ENCODE measurements around the gene NMNAT2. TPM values are rescaled to one million over a fixed set of nuclear protein-coding genes. Genes with fewer than 3 reads are reported as not detected.

Gene NMNAT2
- total and polyA plus RNA-seq, 12 donors = 0.23 to 5.8 (median 2.1) TPM

GRCh38 chr1:183390561-183390960 is 27.6 kb downstream of the NMNAT2 start:
- TF ChIP-seq, protein P1, sequence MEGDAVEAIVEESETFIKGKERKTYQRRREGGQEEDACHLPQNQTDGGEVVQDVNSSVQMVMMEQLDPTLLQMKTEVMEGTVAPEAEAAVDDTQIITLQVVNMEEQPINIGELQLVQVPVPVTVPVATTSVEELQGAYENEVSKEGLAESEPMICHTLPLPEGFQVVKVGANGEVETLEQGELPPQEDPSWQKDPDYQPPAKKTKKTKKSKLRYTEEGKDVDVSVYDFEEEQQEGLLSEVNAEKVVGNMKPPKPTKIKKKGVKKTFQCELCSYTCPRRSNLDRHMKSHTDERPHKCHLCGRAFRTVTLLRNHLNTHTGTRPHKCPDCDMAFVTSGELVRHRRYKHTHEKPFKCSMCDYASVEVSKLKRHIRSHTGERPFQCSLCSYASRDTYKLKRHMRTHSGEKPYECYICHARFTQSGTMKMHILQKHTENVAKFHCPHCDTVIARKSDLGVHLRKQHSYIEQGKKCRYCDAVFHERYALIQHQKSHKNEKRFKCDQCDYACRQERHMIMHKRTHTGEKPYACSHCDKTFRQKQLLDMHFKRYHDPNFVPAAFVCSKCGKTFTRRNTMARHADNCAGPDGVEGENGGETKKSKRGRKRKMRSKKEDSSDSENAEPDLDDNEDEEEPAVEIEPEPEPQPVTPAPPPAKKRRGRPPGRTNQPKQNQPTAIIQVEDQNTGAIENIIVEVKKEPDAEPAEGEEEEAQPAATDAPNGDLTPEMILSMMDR (IDR thresholded peaks at IDR 0.05) = no peak
- no peak overlapping the region for H3K4me3 ChIP-seq
- H3K27ac ChIP-seq = no peak overlapping the region
- intact Hi-C loops (cut with DNase I) = no loop called here
- H3K4me1 ChIP-seq = peaks cover 0 to 14% (median 5%) of the 10 kb centered on the region in 9 donors
- 61 to 79% methylated on average over 3 of the region's 3 CpGs for WGBS, 2 donors
- H3K36me3 ChIP-seq = no peaks in the 10 kb centered on the region
- ATAC-seq (no peak), DNase-seq (no peak)
- H3K27me3 ChIP-seq = peaks cover 0 to 22% (median 0%) of the 10 kb centered on the region in 7 donors
- H3K9me3 ChIP-seq = no peaks in the 10 kb centered on the region

GRCh38 chr1:183388735-183389134 is 29.4 kb downstream of the NMNAT2 start:
- Histone ChIP-seq H3K27me3 (peaks cover 0 to 9% (median 0%) of the 10 kb centered on the region in 7 donors), H3K4me1 (peaks cover 0 to 14% (median 0%) of the 10 kb centered on the region in 9 donors), H3K9me3 (no peaks in the 10 kb centered on the region), H3K4me3 (no peak overlapping the region), H3K36me3 (no peaks in the 10 kb centered on the region), H3K27ac (no peak overlapping the region)
- ATAC-seq (no peak), DNase-seq (no peak)
- 64 to 71% methylated on average over 6 of the region's 6 CpGs for WGBS, 2 donors
- TF ChIP-seq, protein P1 (IDR thresholded peaks at IDR 0.05) = no peak
- intact Hi-C loops (cut with DNase I) = no loop called here

DNA sequence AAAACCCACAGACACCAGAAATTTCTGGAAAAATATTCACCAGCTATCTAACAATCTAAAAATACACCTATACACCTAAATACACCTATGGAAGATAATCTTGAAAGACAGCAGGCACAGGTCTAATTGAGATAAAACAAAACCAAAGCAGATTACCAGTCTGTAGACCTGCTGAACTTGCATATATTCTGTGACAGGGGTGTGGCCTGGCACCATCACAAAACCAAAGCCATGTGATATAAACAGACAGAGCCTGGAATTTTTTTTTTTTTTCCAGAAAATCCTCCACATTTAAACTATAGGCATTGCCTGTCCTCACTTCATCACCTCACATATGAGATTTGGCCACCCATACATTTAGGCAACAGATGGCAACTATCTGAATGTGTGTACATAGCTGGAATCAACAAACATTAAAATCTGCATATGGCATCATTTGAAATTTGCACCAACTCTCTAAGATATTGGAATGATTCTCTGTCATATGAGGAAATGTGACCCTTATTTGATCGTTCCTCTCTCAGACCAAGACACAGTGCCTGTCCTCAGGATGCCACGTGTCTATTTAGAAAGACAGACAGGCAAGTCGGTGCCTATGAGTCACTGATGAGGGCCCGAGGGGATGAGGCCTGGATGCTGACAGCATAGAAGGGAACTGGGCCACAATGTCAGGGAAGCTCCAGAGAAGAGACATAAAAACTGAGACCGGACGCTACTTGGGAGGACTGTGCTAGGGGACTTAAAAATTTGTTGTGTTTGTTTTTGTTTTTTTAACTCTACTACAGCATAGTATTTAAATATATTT is 32.6 kb downstream of the NMNAT2 start:
- H3K4me1 ChIP-seq = no peaks in the 10 kb centered on the region
- no peaks in the 10 kb centered on the region for H3K36me3 ChIP-seq
- no peak overlapping the region for H3K4me3 ChIP-seq
- TF ChIP-seq, protein P1 (IDR thresholded peaks at IDR 0.05) = no peak
- DNase-seq (no peak), ATAC-seq (no peak)
- H3K9me3 ChIP-seq = no peaks in the 10 kb centered on the region
- H3K27ac ChIP-seq = no peak overlapping the region
- intact Hi-C loops (cut with DNase I) = no loop called here
- 69% methylated on average over 6 of the region's 6 CpGs for WGBS, 2 donors
- H3K27me3 ChIP-seq = peaks cover 0 to 12% (median 0%) of the 10 kb centered on the region in 7 donors

DNA sequence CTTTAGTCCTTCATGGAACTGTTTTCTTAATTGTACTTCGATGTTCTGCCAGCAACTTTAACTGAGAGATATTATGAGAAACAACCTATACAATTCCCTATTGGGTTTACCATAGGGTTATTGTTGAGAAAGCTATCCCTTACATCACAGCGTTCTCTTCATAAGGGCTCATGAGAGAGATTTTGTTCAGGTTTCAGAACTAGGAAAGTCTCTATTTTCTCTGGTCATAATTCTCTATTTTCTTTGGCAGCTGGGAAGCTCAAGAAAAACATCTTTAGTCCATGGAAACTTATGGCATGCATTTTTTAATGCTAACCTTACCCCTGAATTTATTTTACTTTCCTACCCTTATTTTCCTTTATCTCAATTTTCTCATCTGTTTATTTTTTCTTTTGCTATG is 38.2 kb downstream of the NMNAT2 start:
- ATAC-seq = no peak
- Histone ChIP-seq H3K4me1 (no peaks in the 10 kb centered on the region), H3K36me3 (no peaks in the 10 kb centered on the region), H3K4me3 (no peak overlapping the region), H3K27me3 (peaks cover 0 to 5% (median 0%) of the 10 kb centered on the region in 7 donors), H3K9me3 (no peaks in the 10 kb centered on the region), H3K27ac (no peak overlapping the region)
- intact Hi-C loops (cut with DNase I) = no loop called here
- no peak for DNase-seq
- WGBS, 2 donors = 71 to 85% methylated on average over 2 of the region's 2 CpGs
- TF ChIP-seq, protein P1 (IDR thresholded peaks at IDR 0.05) = no peak
